ENCODE data around the gene MYO5C.
"Not testable (repeated sequence)": the region's sequence is repeated elsewhere in the genome, so short reads cannot be mapped to it uniquely, and the experiment has no call there.

- TF ChIP-seq POLR2AphosphoS5 (IDR thresholded peaks at IDR 0.05): not testable (repeated sequence)
- TF ChIP-seq, protein P1, sequence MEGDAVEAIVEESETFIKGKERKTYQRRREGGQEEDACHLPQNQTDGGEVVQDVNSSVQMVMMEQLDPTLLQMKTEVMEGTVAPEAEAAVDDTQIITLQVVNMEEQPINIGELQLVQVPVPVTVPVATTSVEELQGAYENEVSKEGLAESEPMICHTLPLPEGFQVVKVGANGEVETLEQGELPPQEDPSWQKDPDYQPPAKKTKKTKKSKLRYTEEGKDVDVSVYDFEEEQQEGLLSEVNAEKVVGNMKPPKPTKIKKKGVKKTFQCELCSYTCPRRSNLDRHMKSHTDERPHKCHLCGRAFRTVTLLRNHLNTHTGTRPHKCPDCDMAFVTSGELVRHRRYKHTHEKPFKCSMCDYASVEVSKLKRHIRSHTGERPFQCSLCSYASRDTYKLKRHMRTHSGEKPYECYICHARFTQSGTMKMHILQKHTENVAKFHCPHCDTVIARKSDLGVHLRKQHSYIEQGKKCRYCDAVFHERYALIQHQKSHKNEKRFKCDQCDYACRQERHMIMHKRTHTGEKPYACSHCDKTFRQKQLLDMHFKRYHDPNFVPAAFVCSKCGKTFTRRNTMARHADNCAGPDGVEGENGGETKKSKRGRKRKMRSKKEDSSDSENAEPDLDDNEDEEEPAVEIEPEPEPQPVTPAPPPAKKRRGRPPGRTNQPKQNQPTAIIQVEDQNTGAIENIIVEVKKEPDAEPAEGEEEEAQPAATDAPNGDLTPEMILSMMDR (IDR thresholded peaks at IDR 0.05): not testable (repeated sequence)
These were observed 125.4 kb downstream of the MYO5C start for GRCh38 chr15:52170199-52170598.

Measured in breast epithelium (tissue), 3 donors.